Hepatocyte (in vitro differentiated cells): ENCODE data around the gene COX4I2. TPM values are rescaled to one million over a fixed set of nuclear protein-coding genes. Genes with fewer than 3 reads are reported as not detected.

ENCODE experiments used
- DNase-seq: peaks from one replicate; pipeline ENCODE4 v3.0.0-alpha.2; 2016; ENCODE audit warnings: low spot score
- H2AFZ ChIP-seq: fragments of 200-600 bp; sonication (generic); 2 replicates; pipeline ENCODE4 v1.6.0; 2016; ENCODE audit warnings: antibody characterized with exemption, mild to moderate bottlenecking
- H3K27ac ChIP-seq: fragments of 200-600 bp; sonication (generic); 2 replicates; pipeline ENCODE4 v1.5.1; 2016; ENCODE audit warnings: mild to moderate bottlenecking
- H3K27me3 ChIP-seq: fragments of 200-600 bp; sonication (generic); 2 replicates; pipeline ENCODE4 v1.6.1; 2016
- H3K36me3 ChIP-seq: fragments of 200-600 bp; sonication (generic); replicated peaks from 2 replicates; pipeline ENCODE4 v1.5.1; 2016; ENCODE audit warnings: low read depth; ENCODE audit not compliant: insufficient read depth
- H3K4me1 ChIP-seq: fragments of 200-600 bp; sonication (generic); 2 replicates; pipeline ENCODE4 v1.5.1; 2016; ENCODE audit warnings: mild to moderate bottlenecking, moderate library complexity; ENCODE audit not compliant: insufficient read depth
- H3K4me2 ChIP-seq: fragments of 200-600 bp; sonication (generic); 2 replicates; pipeline ENCODE4 v1.6.0; 2016
- H3K4me3 ChIP-seq: fragments of 200-600 bp; sonication (generic); 2 replicates; pipeline ENCODE4 v1.5.1; 2016; ENCODE audit warnings: mild to moderate bottlenecking
- H3K79me2 ChIP-seq: fragments of 200-600 bp; sonication (generic); 2 replicates; pipeline ENCODE4 v1.6.0; 2017; ENCODE audit warnings: mild to moderate bottlenecking
- H3K9me2 ChIP-seq: fragments of 200-600 bp; sonication (generic); replicated peaks from 2 replicates; pipeline ENCODE4 v1.6.0; 2017; ENCODE audit warnings: mild to moderate bottlenecking; ENCODE audit not compliant: insufficient read depth
- H3K9me3 ChIP-seq: fragments of 200-600 bp; sonication (generic); 2 replicates; pipeline ENCODE4 v1.5.1; 2016; ENCODE audit warnings: low read depth, mild to moderate bottlenecking
- H4K20me1 ChIP-seq: fragments of 200-600 bp; sonication (generic); 2 replicates; pipeline ENCODE4 v1.6.0; 2016; ENCODE audit warnings: mild to moderate bottlenecking; ENCODE audit not compliant: insufficient read depth, poor library complexity, severe bottlenecking
- EZH2 ChIP-seq: fragments of 200-600 bp; sonication (generic); IDR thresholded peaks from 2 replicates; pipeline ENCODE4 v1.6.1; 2016; ENCODE audit warnings: antibody characterized with exemption, mild to moderate bottlenecking, borderline replicate concordance
- EZH2phosphoT487 ChIP-seq: fragments of 200-600 bp; sonication (generic); IDR thresholded peaks from one replicate; pipeline ENCODE4 v1.6.1; 2018; ENCODE audit warnings: antibody characterized with exemption, mild to moderate bottlenecking, low read depth, moderate library complexity; ENCODE audit not compliant: unreplicated experiment, severe bottlenecking
- WGBS: methylation state at CpG from one replicate; pipeline ENCODE4 v1.1.6; 2016; ENCODE audit warnings: low lambda C conversion rate; ENCODE audit errors: missing lambda C conversion rate; 5-methylcytosine and 5-hydroxymethylcytosine counted together
- polyA plus RNA-seq: library from polyadenylated mRNA; unstranded; fragments of >200 nt; fragmentation: Nextera tagmentation; extraction: Ambion mirVana; gene quantifications from 2 replicates; pipeline ENCODE4 v1.2.1, GENCODE V29; 2016
- total RNA-seq: library from RNA; depleted of rRNA; stranded (reverse); fragments of >200 nt; gene quantifications from 2 replicates; pipeline ENCODE4 v1.2.3, GENCODE V29; 2014
- TF ChIP-seq, protein P1 (sequence below): fragments of 200-600 bp; sonication (generic); IDR thresholded peaks from 2 replicates; pipeline ENCODE4 v1.5.1; 2016; ENCODE audit warnings: antibody characterized with exemption, mild to moderate bottlenecking; ENCODE audit not compliant: poor library complexity

Gene COX4I2
- total and polyA plus RNA-seq, 2 experiments from 2014 or later: 0.37 to 3.6 TPM

- DNase-seq: no peak
These were observed 32.9 kb downstream of the COX4I2 start for GRCh38 chr20:31670371-31671228.

GRCh38 chr20:31671324-31671723 is 33.6 kb downstream of the COX4I2 start:
- Histone ChIP-seq H3K9me3 (no peaks in the 10 kb centered on the region), H3K27me3 (no peaks in the 10 kb centered on the region), H3K4me2 (no peak overlapping the region), H4K20me1 (peaks cover 53% of the 10 kb centered on the region), H3K9me2 (no peaks in the 10 kb centered on the region), H3K4me1 (peaks cover 31% of the 10 kb centered on the region), H2AFZ (no peak overlapping the region), H3K27ac (peak overlapping the region; percentile 67), H3K4me3 (no peak overlapping the region), H3K79me2 (peaks cover 100% of the 10 kb centered on the region), H3K36me3 (no peaks in the 10 kb centered on the region)
- DNase-seq: no peak
- WGBS: 95% methylated on average over 2 of the region's 2 CpGs
- TF ChIP-seq EZH2: no peak
- no peak for TF ChIP-seq EZH2phosphoT487
- TF ChIP-seq, protein P1, sequence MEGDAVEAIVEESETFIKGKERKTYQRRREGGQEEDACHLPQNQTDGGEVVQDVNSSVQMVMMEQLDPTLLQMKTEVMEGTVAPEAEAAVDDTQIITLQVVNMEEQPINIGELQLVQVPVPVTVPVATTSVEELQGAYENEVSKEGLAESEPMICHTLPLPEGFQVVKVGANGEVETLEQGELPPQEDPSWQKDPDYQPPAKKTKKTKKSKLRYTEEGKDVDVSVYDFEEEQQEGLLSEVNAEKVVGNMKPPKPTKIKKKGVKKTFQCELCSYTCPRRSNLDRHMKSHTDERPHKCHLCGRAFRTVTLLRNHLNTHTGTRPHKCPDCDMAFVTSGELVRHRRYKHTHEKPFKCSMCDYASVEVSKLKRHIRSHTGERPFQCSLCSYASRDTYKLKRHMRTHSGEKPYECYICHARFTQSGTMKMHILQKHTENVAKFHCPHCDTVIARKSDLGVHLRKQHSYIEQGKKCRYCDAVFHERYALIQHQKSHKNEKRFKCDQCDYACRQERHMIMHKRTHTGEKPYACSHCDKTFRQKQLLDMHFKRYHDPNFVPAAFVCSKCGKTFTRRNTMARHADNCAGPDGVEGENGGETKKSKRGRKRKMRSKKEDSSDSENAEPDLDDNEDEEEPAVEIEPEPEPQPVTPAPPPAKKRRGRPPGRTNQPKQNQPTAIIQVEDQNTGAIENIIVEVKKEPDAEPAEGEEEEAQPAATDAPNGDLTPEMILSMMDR: no peak

More at GRCh38 chr20:31670371-31671228, 32.9 kb downstream of the COX4I2 start:
- peaks cover 24% of the 10 kb centered on the region for H3K4me1 ChIP-seq
- no peak overlapping the region for H3K4me3 ChIP-seq
- H3K27me3 ChIP-seq: no peaks in the 10 kb centered on the region
- H3K79me2 ChIP-seq: peaks cover 98% of the 10 kb centered on the region
- TF ChIP-seq, protein P1: no peak
- TF ChIP-seq EZH2phosphoT487: no peak
- TF ChIP-seq EZH2: no peak
- peak overlapping the region; percentile 67 for H3K27ac ChIP-seq
- WGBS: 70% methylated on average over 10 of the region's 10 CpGs
- H3K9me3 ChIP-seq: no peaks in the 10 kb centered on the region
- peaks cover 55% of the 10 kb centered on the region for H4K20me1 ChIP-seq
- no peaks in the 10 kb centered on the region for H3K9me2 ChIP-seq
- no peaks in the 10 kb centered on the region for H3K36me3 ChIP-seq
- H2AFZ ChIP-seq: no peak overlapping the region
- no peak overlapping the region for H3K4me2 ChIP-seq

GRCh38 chr20:31673435-31673834 is 35.7 kb downstream of the COX4I2 start:
- Histone ChIP-seq H3K4me3 (no peak overlapping the region), H3K27me3 (no peaks in the 10 kb centered on the region), H4K20me1 (peaks cover 59% of the 10 kb centered on the region), H2AFZ (no peak overlapping the region), H3K79me2 (peaks cover 100% of the 10 kb centered on the region), H3K9me3 (no peaks in the 10 kb centered on the region), H3K4me2 (no peak overlapping the region), H3K9me2 (no peaks in the 10 kb centered on the region), H3K27ac (no peak overlapping the region), H3K4me1 (peaks cover 49% of the 10 kb centered on the region), H3K36me3 (no peaks in the 10 kb centered on the region)
- no peak for DNase-seq
- TF ChIP-seq, protein P1: no peak
- TF ChIP-seq EZH2 (no peak), EZH2phosphoT487 (no peak)
